Liver (tissue), 9 donors: ENCODE results near the gene RXYLT1. TPM values are rescaled to one million over a fixed set of nuclear protein-coding genes. Genes with fewer than 3 reads are reported as not detected.

ENCODE experiments used
- DNase-seq: peaks from one replicate; pipeline ENCODE4 v3.0.0-alpha.2; 2017; ENCODE audit warnings: low spot score
- H3K27ac ChIP-seq, 2 donors: one replicate each; pipeline ENCODE4 v1.7.0; 2013; ENCODE audit warnings: inconsistent platforms in 2 of 2, low read length in 2 of 2, control low read depth in 1 of 2, low read depth in 1 of 2, mild to moderate bottlenecking in 1 of 2
- H3K27me3 ChIP-seq, 4 donors: one replicate each; pipeline versions ENCODE4 v1.6.1 to v1.7.0; 2013; ENCODE audit warnings: low read length in 3 of 4, inconsistent platforms in 1 of 4, mild to moderate bottlenecking in 1 of 4, moderate library complexity in 1 of 4; ENCODE audit not compliant: control insufficient read depth in 4 of 4, insufficient read depth in 4 of 4
- H3K36me3 ChIP-seq, 4 donors: one replicate each; pipeline versions ENCODE4 v1.6.1 to v1.7.0; 2013; ENCODE audit warnings: low read length in 3 of 4, mild to moderate bottlenecking in 3 of 4, low read depth in 1 of 4, moderate library complexity in 1 of 4; ENCODE audit not compliant: control insufficient read depth in 4 of 4, insufficient read depth in 3 of 4
- H3K4me1 ChIP-seq, 4 donors: one replicate each; pipeline versions ENCODE4 v1.6.1 to v1.7.0; 2013; ENCODE audit warnings: low read length in 3 of 4, mild to moderate bottlenecking in 3 of 4, moderate library complexity in 1 of 4; ENCODE audit not compliant: control insufficient read depth in 4 of 4, insufficient read depth in 4 of 4
- H3K4me3 ChIP-seq, 3 donors: one replicate each; pipeline versions ENCODE4 v1.6.1 to v1.7.0; 2013; ENCODE audit warnings: low read length in 3 of 3, control low read depth in 1 of 3, low read depth in 1 of 3, mild to moderate bottlenecking in 1 of 3
- H3K9ac ChIP-seq, 2 donors: one replicate each; pipeline ENCODE4 v1.7.0; 2013; ENCODE audit warnings: low read length in 2 of 2, mild to moderate bottlenecking in 2 of 2, moderate library complexity in 2 of 2, control low read depth in 1 of 2, low read depth in 1 of 2
- H3K9me3 ChIP-seq, 4 donors: one replicate each; pipeline versions ENCODE4 v1.6.1 to v1.7.0; 2013; ENCODE audit warnings: low read length in 3 of 4; ENCODE audit not compliant: control insufficient read depth in 4 of 4
- ATF3 ChIP-seq: IDR thresholded peaks from 2 replicates; pipeline ENCODE4 v1.6.1; 2016; ENCODE audit warnings: antibody characterized with exemption
- CTCF ChIP-seq: fragments of 150-350 bp; IDR thresholded peaks from 2 replicates; pipeline ENCODE4 v1.5.1; 2017; ENCODE audit warnings: improper control_type of control experiment, low read depth, low read length; ENCODE audit not compliant: missing input control
- EGR1 ChIP-seq, 2 donors: IDR thresholded peaks; 2 replicates each; pipeline ENCODE4 v1.6.1; 2016 to 2018; ENCODE audit warnings: antibody characterized with exemption in 2 of 2, low read depth in 2 of 2
- FOXA1 ChIP-seq: IDR thresholded peaks from 2 replicates; pipeline ENCODE4 v1.6.1; 2016; ENCODE audit warnings: antibody characterized with exemption
- FOXA2 ChIP-seq: IDR thresholded peaks from 2 replicates; pipeline ENCODE4 v1.6.1; 2016; ENCODE audit warnings: antibody characterized with exemption
- HNF4G ChIP-seq: IDR thresholded peaks from 2 replicates; pipeline ENCODE4 v1.6.1; 2016; ENCODE audit warnings: antibody characterized with exemption
- JUND ChIP-seq, 2 donors: IDR thresholded peaks; 2 replicates each; pipeline ENCODE4 v1.6.1; 2016; ENCODE audit warnings: antibody characterized with exemption in 2 of 2
- NR2F2 ChIP-seq: IDR thresholded peaks from 2 replicates; pipeline ENCODE4 v1.6.1; 2016; ENCODE audit warnings: antibody characterized with exemption
- SP1 ChIP-seq: IDR thresholded peaks from 2 replicates; pipeline ENCODE4 v1.6.1; 2018; ENCODE audit warnings: antibody characterized with exemption, mild to moderate bottlenecking
- YY1 ChIP-seq: IDR thresholded peaks from 2 replicates; pipeline ENCODE4 v1.6.1; 2016; ENCODE audit warnings: antibody characterized with exemption, mild to moderate bottlenecking
- WGBS: extraction: QIAGEN DNeasy Blood & Tissue Kit; methylation state at CpG from one replicate; pipeline ENCODE4 v1.1.7; 2013; 5-methylcytosine and 5-hydroxymethylcytosine counted together
- polyA plus RNA-seq, 2 donors: library from polyadenylated mRNA; stranded (reverse) in 1 of 2; unstranded in 1 of 2; fragments of 200-250 nt in 1 of 2; fragments of >200 nt in 1 of 2; fragmentation: Nextera tagmentation in 1 of 2; extraction: Ambion mirVana in 1 of 2; gene quantifications; one replicate each; pipeline versions ENCODE4 v1.2.1 to v1.2.3, GENCODE V29; 2013 to 2015
- total RNA-seq, 2 donors: library from RNA; depleted of rRNA; stranded (reverse); fragments of >200 nt; gene quantifications; one replicate each; pipeline ENCODE4 v1.2.3, GENCODE V29; 2014
- TF ChIP-seq, protein P1 (sequence below): IDR thresholded peaks from 2 replicates; pipeline ENCODE4 v1.6.1; 2016; ENCODE audit warnings: antibody characterized with exemption, mild to moderate bottlenecking
- TF ChIP-seq, protein P2 (sequence below): IDR thresholded peaks from 2 replicates; pipeline ENCODE4 v1.6.1; 2016; ENCODE audit warnings: antibody characterized with exemption
- donor health status: healthy.
- donor health status: healthy.
- donor health status: healthy.
- donor health status: healthy.
- donor health status: healthy.

Gene RXYLT1
- total and polyA plus RNA-seq, 4 donors, result 6.0 to 12.2 (median 10.4) TPM

- no peak for DNase-seq
Measured at GRCh38 chr12:63846238-63846967, 66.7 kb downstream of the RXYLT1 start.

More at GRCh38 chr12:63846238-63846967, 66.7 kb downstream of the RXYLT1 start:
- Histone ChIP-seq H3K9ac (no peak overlapping the region), H3K36me3 (no peaks in the 10 kb centered on the region), H3K9me3 (no peaks in the 10 kb centered on the region), H3K4me1 (peaks cover 2 to 29% (median 8%) of the 10 kb centered on the region in 4 donors), H3K4me3 (no peak overlapping the region), H3K27me3 (no peaks in the 10 kb centered on the region), H3K27ac (no peak overlapping the region)
- TF ChIP-seq YY1 (no peak), NR2F2 (no peak), EGR1 (IDR thresholded peaks at IDR 0.05; ENCODE audit: low read depth in 2 of 2) (no peak), SP1 (no peak), FOXA1 (no peak), JUND (IDR thresholded peaks at IDR 0.05) (no peak), FOXA2 (no peak), CTCF (no peak), ATF3 (no peak), HNF4G (no peak)
- TF ChIP-seq, protein P1, sequence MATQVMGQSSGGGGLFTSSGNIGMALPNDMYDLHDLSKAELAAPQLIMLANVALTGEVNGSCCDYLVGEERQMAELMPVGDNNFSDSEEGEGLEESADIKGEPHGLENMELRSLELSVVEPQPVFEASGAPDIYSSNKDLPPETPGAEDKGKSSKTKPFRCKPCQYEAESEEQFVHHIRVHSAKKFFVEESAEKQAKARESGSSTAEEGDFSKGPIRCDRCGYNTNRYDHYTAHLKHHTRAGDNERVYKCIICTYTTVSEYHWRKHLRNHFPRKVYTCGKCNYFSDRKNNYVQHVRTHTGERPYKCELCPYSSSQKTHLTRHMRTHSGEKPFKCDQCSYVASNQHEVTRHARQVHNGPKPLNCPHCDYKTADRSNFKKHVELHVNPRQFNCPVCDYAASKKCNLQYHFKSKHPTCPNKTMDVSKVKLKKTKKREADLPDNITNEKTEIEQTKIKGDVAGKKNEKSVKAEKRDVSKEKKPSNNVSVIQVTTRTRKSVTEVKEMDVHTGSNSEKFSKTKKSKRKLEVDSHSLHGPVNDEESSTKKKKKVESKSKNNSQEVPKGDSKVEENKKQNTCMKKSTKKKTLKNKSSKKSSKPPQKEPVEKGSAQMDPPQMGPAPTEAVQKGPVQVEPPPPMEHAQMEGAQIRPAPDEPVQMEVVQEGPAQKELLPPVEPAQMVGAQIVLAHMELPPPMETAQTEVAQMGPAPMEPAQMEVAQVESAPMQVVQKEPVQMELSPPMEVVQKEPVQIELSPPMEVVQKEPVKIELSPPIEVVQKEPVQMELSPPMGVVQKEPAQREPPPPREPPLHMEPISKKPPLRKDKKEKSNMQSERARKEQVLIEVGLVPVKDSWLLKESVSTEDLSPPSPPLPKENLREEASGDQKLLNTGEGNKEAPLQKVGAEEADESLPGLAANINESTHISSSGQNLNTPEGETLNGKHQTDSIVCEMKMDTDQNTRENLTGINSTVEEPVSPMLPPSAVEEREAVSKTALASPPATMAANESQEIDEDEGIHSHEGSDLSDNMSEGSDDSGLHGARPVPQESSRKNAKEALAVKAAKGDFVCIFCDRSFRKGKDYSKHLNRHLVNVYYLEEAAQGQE, result no peak
- TF ChIP-seq, protein P2, sequence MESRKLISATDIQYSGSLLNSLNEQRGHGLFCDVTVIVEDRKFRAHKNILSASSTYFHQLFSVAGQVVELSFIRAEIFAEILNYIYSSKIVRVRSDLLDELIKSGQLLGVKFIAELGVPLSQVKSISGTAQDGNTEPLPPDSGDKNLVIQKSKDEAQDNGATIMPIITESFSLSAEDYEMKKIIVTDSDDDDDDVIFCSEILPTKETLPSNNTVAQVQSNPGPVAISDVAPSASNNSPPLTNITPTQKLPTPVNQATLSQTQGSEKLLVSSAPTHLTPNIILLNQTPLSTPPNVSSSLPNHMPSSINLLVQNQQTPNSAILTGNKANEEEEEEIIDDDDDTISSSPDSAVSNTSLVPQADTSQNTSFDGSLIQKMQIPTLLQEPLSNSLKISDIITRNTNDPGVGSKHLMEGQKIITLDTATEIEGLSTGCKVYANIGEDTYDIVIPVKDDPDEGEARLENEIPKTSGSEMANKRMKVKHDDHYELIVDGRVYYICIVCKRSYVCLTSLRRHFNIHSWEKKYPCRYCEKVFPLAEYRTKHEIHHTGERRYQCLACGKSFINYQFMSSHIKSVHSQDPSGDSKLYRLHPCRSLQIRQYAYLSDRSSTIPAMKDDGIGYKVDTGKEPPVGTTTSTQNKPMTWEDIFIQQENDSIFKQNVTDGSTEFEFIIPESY, result no peak
- WGBS, result 75% methylated on average over 6 of the region's 6 CpGs
